Kidney tubule cell (primary cell): Measurements from ENCODE around the gene CPB1.
A peak's percentile ranks its signal among the peaks of the same experiment; 100 is the strongest.

ENCODE experiments used
- DNase-seq: peaks from one replicate; pipeline ENCODE4 v3.0.0-alpha.2; 2018; ENCODE audit warnings: low spot score

The CPB1 gene

GRCh38 chr3:148829926-148830325 is 2.3 kb downstream of the CPB1 start:
- DNase-seq = no peak

DNA sequence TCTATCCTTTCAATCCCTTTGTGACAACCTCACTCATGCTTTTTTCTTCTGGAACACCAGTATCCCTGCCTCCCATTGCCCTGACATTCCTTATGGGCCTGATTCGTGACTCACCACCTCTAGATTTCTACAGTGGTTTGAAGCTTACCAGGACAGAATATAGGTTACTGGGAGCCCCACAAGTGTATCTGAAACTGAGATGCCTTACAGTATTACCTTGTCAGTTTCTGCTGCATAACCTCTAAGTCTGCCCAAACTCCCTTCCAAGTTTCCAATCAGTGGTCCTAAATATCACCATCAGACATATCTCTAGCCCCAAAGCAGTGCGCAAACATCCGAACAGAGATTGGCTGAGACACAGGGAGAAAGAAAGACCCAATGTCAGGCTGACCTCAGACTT is 5.6 kb downstream of the CPB1 start:
- peak; percentile 3 for DNase-seq

GRCh38 chr3:148839805-148840204 is 12.2 kb downstream of the CPB1 start:
- no peak for DNase-seq

DNA sequence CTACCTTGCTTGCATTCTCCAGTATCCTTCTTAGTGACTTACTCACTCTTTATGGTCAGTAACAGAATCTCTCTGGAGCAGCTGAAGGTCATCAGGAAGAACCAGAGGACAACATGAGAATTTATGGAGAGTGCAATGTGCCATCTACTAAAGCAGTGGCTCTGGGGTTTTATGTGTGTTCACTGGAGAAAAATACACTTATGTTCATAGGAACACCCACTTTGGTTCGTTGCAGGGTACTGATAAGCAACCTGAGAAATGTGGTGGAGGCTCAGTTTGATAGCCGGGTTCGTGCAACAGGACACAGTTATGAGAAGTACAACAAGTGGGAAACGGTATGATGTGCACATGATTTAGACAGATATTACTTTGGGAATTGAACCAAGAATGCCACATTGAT is 12.8 kb downstream of the CPB1 start:
- no peak for DNase-seq

GRCh38 chr3:148845756-148846395 is 18.3 kb downstream of the CPB1 start:
- DNase-seq = no peak

DNA sequence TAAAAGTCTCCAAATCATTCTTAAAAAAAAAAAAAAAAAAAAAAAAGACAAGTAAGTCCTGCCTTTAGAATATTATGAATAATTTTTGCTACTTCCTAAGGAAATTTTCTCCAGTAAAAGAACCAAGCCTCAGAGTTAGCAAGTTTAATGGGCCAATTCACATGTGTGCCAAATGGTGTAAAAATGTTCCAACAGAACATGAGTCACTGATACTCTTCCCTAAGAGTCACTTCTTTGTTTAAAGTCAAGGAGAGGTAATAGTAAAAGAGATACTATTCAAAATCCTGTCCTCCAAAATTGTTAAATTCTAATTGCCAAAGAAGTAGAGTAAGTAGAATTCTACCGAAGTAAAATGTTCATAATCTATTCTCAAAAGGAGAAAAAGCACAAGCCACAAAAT is 19.7 kb downstream of the CPB1 start:
- no peak for DNase-seq

DNA sequence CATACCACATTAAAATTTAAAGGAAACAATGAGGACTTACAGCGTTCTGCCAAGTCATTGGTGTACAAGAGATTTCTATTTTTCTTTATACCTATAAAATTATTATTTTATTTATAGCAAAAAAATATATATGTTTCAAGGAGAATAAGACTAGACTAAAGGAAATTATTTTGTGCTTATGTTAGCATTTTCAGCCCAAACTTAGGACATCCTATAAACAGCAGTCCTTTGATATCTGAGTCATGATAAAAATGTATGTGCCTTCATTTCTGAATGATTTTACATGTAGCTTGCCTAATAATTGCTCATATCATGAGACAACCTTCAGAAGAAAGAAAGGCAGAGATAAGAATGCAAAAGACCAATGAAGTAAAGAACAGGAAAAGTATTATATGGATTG is 20.8 kb downstream of the CPB1 start:
- no peak for DNase-seq

GRCh38 chr3:148852271-148852992 is 24.8 kb downstream of the CPB1 start:
- DNase-seq = no peak

- DNase-seq = no peak
These were observed 25.5 kb downstream of the CPB1 start for GRCh38 chr3:148853076-148853475.

GRCh38 chr3:148854061-148854460 is 26.4 kb downstream of the CPB1 start:
- DNase-seq = no peak

- no peak for DNase-seq
These were observed 28.8 kb downstream of the CPB1 start for GRCh38 chr3:148856384-148856783.

DNA sequence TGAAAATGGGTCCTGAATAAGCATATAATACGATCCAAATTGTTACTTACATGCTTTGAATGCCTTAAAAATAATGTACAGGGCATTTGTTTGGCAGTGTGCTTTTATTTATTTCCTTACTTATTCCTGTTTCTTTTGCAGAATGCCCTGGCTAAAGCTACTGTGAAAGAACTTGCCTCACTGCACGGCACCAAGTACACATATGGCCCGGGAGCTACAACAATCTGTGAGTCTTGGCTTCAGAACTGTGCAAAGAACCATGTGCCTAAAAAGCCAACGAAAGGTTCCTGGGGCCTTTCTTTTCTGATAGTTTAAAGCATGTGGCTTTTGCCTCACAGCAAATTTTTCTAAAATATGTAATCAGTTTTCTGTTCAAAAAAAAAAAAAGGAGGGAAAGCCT is 29.7 kb downstream of the CPB1 start:
- no peak for DNase-seq

- peak; percentile 49 for DNase-seq
These were observed 33.8 kb downstream of the CPB1 start for GRCh38 chr3:148861277-148861869.

DNA sequence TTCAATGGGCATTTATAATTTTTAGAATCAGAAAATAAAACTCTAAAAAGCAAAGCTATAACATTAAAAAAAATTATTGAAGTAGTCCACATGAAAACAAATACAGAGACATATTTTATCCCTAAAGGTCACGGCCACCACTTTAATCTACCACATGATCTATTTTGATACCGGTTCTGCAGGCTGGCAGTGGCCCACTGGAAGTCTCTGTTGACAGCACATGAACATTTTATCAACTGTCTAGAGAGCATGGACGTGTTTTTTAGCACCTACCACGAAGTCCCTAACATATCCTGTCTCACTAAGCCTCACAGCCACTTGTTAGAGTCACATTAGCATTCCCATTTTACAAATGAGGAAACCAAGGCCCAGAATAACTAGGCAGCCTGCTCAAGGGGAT is 35.7 kb downstream of the CPB1 start:
- no peak for DNase-seq

- no peak for DNase-seq
These were observed 36.2 kb downstream of the CPB1 start for GRCh38 chr3:148863814-148864213.

DNA sequence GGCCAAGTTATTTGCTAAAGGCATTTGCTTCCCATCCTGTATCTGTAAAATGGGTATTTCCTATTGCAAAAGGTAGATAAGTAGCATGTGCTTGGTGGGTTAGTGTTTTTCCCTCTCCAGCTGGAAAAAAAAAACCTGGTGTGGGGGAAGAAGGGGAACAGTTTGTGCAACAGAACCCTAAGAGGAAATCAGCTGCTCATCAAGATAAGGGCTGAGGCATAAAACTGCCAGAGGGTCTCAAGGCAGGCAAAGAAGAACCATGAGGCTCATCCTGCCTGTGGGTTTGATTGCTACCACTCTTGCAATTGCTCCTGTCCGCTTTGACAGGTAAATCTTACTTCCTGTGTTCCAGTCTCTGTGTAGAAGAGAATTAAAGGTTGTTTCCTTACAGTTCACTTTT is 37.4 kb downstream of the CPB1 start, which contains the start of gene CPA3:
Gene CPA3, plus strand, starts transcription at position 248 of the 400 bp plus-strand sequence. Its CDS starts 12 bp downstream, at position 260.
- no peak for DNase-seq

DNA sequence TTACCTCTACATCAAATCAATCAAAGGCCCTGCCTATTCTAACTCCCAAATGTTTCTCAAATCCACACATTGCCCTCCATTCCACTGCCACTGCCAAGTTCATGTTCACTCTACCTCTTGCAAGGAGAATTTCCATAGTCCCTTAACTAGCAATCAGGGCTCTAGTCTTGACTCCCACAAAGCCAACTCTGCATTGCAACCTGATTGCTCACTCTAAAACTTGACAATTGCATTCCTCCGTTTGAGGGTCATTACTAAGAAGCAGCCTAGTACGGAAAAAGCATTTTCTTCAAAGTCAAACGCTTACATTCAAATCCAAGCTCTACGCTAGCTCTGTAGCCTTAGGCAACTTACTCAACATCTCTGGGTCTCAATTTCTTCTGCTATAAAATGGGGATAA is 38.6 kb downstream of the CPB1 start:
- DNase-seq = peak; percentile 33

DNA sequence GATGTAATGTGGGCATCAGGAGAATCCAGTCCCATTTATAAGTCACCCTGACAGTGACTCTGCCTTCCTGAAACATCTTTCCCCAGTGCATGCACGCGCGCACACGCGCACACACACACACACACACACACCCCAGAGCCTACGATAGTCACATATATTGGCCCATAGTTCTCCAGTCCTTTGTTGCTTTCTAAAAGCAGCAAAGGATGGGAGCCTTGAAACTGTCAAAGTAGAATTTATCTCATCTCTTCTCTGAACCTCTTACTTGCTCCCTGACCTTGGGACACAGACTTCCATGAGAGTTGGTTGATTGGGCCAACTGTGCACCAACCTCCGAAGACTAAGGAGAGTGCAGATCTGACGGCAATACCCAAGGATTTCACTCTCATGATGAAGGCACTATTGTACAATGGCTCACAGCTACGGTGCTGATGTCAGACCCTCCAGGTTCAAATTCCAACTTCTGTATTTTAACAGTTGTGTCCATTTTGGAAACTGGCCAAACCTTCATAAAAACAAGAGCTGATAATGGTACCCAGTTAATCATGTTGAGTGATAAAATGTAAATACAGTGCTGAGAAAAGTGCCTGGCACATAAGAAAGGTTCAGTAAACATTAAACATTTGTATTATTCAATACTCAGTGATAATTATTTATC is 45.8 kb downstream of the CPB1 start:
- DNase-seq = no peak

GRCh38 chr3:148873977-148874376 is 46.4 kb downstream of the CPB1 start:
- no peak for DNase-seq

DNA sequence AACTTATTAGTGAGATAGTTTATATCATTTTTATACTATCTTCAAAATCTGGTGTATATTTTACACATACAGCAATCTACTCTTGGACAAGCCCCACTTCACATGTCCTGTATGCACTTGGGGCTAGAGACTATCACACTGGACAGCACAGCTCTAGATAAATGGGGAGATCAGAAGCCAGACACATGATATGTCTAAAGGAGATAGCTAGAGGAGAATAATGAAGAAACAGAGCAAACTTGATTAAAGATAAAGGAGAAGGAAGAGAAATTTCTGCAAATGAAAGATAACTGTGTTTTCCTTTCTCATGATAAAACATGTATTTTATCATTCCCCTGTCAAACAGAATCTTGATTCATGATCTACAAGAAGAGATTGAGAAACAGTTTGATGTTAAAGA is 50.5 kb downstream of the CPB1 start:
- no peak for DNase-seq

DNA sequence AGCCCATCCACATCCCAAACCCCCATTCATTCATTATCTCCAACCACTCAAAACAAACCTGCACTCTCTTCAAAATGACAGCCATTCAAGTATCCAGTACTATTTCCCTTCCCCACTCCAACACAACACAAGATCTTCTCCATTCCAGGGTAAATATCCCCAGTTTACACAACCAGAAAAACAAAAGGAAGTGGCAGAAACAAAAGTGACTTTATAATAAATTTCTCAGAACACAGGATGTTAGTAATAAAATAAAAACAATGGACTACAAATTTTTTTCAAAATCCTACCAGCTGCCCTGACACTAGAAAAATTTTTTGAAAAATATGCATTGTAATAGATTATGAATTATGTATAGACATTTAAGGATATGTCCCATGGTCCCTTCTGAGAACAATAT is 51.6 kb downstream of the CPB1 start:
- no peak for DNase-seq

DNA sequence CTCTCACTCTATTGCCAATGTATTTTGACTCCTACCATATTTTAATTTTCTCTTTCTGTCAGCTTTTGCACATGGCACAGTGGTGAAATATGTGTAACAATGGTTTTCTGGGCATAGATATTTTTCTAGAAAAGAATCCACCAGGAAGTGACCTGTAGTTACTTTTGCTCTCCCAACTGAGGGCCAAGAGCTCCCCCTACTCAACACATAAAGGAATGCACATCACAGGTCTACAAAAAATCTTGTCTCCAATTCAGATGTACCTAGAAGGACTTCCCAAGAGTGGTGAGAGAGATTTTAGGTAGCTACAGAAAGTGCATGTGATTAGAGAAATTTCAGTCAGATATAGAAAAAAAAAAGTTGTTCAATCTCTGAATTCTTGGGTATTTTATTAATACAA is 53.1 kb downstream of the CPB1 start:
- peak; percentile 31 for DNase-seq

- no peak for DNase-seq
These were observed 53.7 kb downstream of the CPB1 start for GRCh38 chr3:148881286-148881685.
